IMR-90 (cell line): ENCODE results near the gene TEX14. TPM values are rescaled to one million over a fixed set of nuclear protein-coding genes. Genes with fewer than 3 reads are reported as not detected.

Source experiments
- ATAC-seq: fragments of 200-7000 bp; cut with Tn5 transposase; 2 replicates; pipeline ENCODE4 v1.9.1; 2020; ENCODE audit warnings: low read depth, mild to moderate bottlenecking, moderate library complexity
- BruUV-seq: library from RNA; stranded (reverse); fragments of 400-500 nt; replicated peaks from 2 replicates; lab custom pipeline; 2021; lab: Mats Ljungman, UMichigan
- CTCF ChIA-PET: fragments of 300-600 bp; formaldehyde crosslinking; extraction: SDS; loops from one replicate; lab custom pipeline; 2021; ENCODE audit warnings: antibody characterized with exemption; lab: Yijun Ruan, JAX
- POLR2A ChIA-PET: fragments of 300-600 bp; sonication (Branson Sonifier 250); formaldehyde crosslinking; loops from one replicate; lab custom pipeline; 2022; ENCODE audit warnings: antibody characterized with exemption; ENCODE audit not compliant: unreplicated experiment; lab: Charles Lee
- DNase-seq: peaks from one replicate; pipeline ENCODE4 v3.0.0; 2013
- H2AFZ ChIP-seq: replicated peaks from 2 replicates; pipeline ENCODE3; 2013; ENCODE audit warnings: low read length, mild to moderate bottlenecking; ENCODE audit not compliant: poor library complexity
- H2AK5ac ChIP-seq: 2 replicates; pipeline ENCODE4 v1.6.1; 2013; ENCODE audit warnings: low read depth, low read length, inconsistent platforms
- H2AK9ac ChIP-seq: replicated peaks from 2 replicates; pipeline ENCODE3; 2013; ENCODE audit warnings: mild to moderate bottlenecking, low read depth, low read length, moderate library complexity; ENCODE audit not compliant: poor library complexity
- H2BK120ac ChIP-seq: 2 replicates; pipeline ENCODE4 v1.6.1; 2013; ENCODE audit warnings: low read depth, low read length, inconsistent platforms
- H2BK15ac ChIP-seq: 3 replicates; pipeline ENCODE4 v1.6.1; 2013; ENCODE audit warnings: low read depth, low read length, inconsistent platforms
- H2BK20ac ChIP-seq: 2 replicates; pipeline ENCODE4 v1.6.1; 2013; ENCODE audit warnings: low read depth, mild to moderate bottlenecking, inconsistent platforms, low read length, moderate library complexity
- H2BK5ac ChIP-seq: 2 replicates; pipeline ENCODE4 v1.6.1; 2013; ENCODE audit warnings: mild to moderate bottlenecking, low read depth, low read length, inconsistent platforms; ENCODE audit not compliant: poor library complexity, severe bottlenecking
- H3K14ac ChIP-seq: replicated peaks from 2 replicates; pipeline ENCODE4 v1.6.1; 2013; ENCODE audit warnings: low read depth, low read length, inconsistent platforms
- H3K18ac ChIP-seq: 2 replicates; pipeline ENCODE4 v1.6.1; 2013; ENCODE audit warnings: low read depth, low read length, control low read depth
- H3K23ac ChIP-seq: 2 replicates; pipeline ENCODE4 v1.6.1; 2013; ENCODE audit warnings: low read depth, low read length, inconsistent platforms
- H3K27ac ChIP-seq: 2 replicates; pipeline ENCODE4 v1.5.1; 2013; ENCODE audit warnings: mild to moderate bottlenecking, control low read depth, low read length; ENCODE audit not compliant: insufficient read depth
- H3K27me3 ChIP-seq: 2 replicates; pipeline ENCODE4 v1.6.1; 2013; ENCODE audit warnings: low read length; ENCODE audit not compliant: control insufficient read depth, insufficient read depth
- H3K36me3 ChIP-seq: 2 replicates; pipeline ENCODE4 v1.6.1; 2013; ENCODE audit warnings: low read length, mixed read lengths; ENCODE audit not compliant: control insufficient read depth, insufficient read depth
- H3K4ac ChIP-seq: 2 replicates; pipeline ENCODE4 v1.6.1; 2013; ENCODE audit warnings: low read depth, low read length, inconsistent platforms
- H3K4me1 ChIP-seq: 2 replicates; pipeline ENCODE4 v1.6.1; 2013; ENCODE audit warnings: low read length, mixed read lengths; ENCODE audit not compliant: control insufficient read depth, insufficient read depth
- H3K4me2 ChIP-seq: 2 replicates; pipeline ENCODE4 v1.6.1; 2013; ENCODE audit warnings: low read depth, mild to moderate bottlenecking, control low read depth, low read length, moderate library complexity
- H3K4me3 ChIP-seq: 2 replicates; pipeline ENCODE4 v1.5.1; 2013; ENCODE audit warnings: low read depth, mild to moderate bottlenecking, control low read depth, low read length, moderate library complexity; ENCODE audit not compliant: insufficient read depth
- H3K56ac ChIP-seq: 2 replicates; pipeline ENCODE4 v1.6.1; 2013; ENCODE audit warnings: low read length, inconsistent platforms; ENCODE audit not compliant: insufficient read depth; ENCODE audit errors: extremely low read depth
- H3K79me1 ChIP-seq, 2 experiments: 2 replicates each; pipeline ENCODE4 v1.6.1; 2013; ENCODE audit warnings: low read length in 2 of 2, inconsistent platforms in 1 of 2, low read depth in 1 of 2
- H3K9ac ChIP-seq: 2 replicates; pipeline ENCODE4 v1.6.1; 2013; ENCODE audit warnings: low read depth, low read length, control low read depth
- H3K9me1 ChIP-seq: 2 replicates; pipeline ENCODE4 v1.6.1; 2013; ENCODE audit warnings: low read length, inconsistent platforms; ENCODE audit not compliant: insufficient read depth
- H3K9me3 ChIP-seq: 2 replicates; pipeline ENCODE4 v1.6.1; 2013; ENCODE audit warnings: low read length; ENCODE audit not compliant: control insufficient read depth, insufficient read depth
- H4K20me1 ChIP-seq: 2 replicates; pipeline ENCODE4 v1.6.1; 2013; ENCODE audit warnings: low read length, inconsistent platforms; ENCODE audit not compliant: insufficient read depth
- H4K5ac ChIP-seq: 2 replicates; pipeline ENCODE4 v1.6.1; 2013; ENCODE audit warnings: mild to moderate bottlenecking, low read depth, low read length, control low read depth
- H4K8ac ChIP-seq, 2 experiments: 2 replicates each; pipeline ENCODE4 v1.6.1; 2013; ENCODE audit warnings: low read depth in 2 of 2, low read length in 2 of 2, control low read depth in 1 of 2, inconsistent platforms in 1 of 2
- H4K91ac ChIP-seq: 2 replicates; pipeline ENCODE4 v1.6.1; 2013; ENCODE audit warnings: low read depth, low read length, inconsistent platforms; ENCODE audit not compliant: insufficient read depth
- BHLHE40 ChIP-seq: fragments of 150-350 bp; IDR thresholded peaks from 2 replicates; pipeline ENCODE4 v1.6.1; 2016; ENCODE audit warnings: mild to moderate bottlenecking, low read depth, low read length
- CEBPB ChIP-seq: IDR thresholded peaks from 2 replicates; pipeline ENCODE4 v1.6.1; 2012; ENCODE audit warnings: low read depth, low read length, improper control_type of control experiment
- CTCF ChIP-seq: conservative IDR thresholded peaks from 2 replicates; pipeline ENCODE4 v1.5.1; 2012; ENCODE audit warnings: mild to moderate bottlenecking, low read depth, low read length, improper control_type of control experiment
- FOS ChIP-seq: fragments of 150-350 bp; IDR thresholded peaks from 2 replicates; pipeline ENCODE4 v1.6.1; 2016; ENCODE audit warnings: low read depth, low read length
- MAZ ChIP-seq: IDR thresholded peaks from 2 replicates; pipeline ENCODE4 v1.6.1; 2012; ENCODE audit warnings: low read depth, mild to moderate bottlenecking, low read length, improper control_type of control experiment, moderate library complexity, borderline replicate concordance
- MXI1 ChIP-seq: IDR thresholded peaks from 2 replicates; pipeline ENCODE4 v1.6.1; 2012; ENCODE audit warnings: low read depth, mild to moderate bottlenecking, low read length, moderate library complexity, borderline replicate concordance
- RAD21 ChIP-seq: IDR thresholded peaks from 2 replicates; pipeline ENCODE4 v1.6.1; 2012; ENCODE audit warnings: low read length, improper control_type of control experiment
- RFX5 ChIP-seq: IDR thresholded peaks from 2 replicates; pipeline ENCODE4 v1.8.0; 2012; ENCODE audit warnings: low read depth, mild to moderate bottlenecking, low read length, moderate library complexity
- SMC3 ChIP-seq: fragments of 150-350 bp; IDR thresholded peaks from 2 replicates; pipeline ENCODE4 v1.6.1; 2016; ENCODE audit warnings: low read depth, mild to moderate bottlenecking, antibody characterized with exemption, low read length, moderate library complexity
- WGBS, 2 experiments: methylation state at CpG; one replicate each; pipeline versions ENCODE4 v1.1.5 to v1.1.7; 2013; ENCODE audit warnings: missing lambda C conversion rate in 2 of 2; ENCODE audit not compliant: insufficient read length in 1 of 2; ENCODE audit errors: extremely low coverage in 2 of 2; 5-methylcytosine and 5-hydroxymethylcytosine counted together
- dilution Hi-C: fragments of 300-500 bp; cut with HindIII; formaldehyde crosslinking; loops from one replicate; pipeline ENCODE4 v1.14.3; 2018; ENCODE audit warnings: low sequenced_read_pairs; ENCODE audit not compliant: unreplicated experiment
- in situ Hi-C: fragments of 300-500 bp; cut with MboI; formaldehyde crosslinking; loops from 3 replicates; pipeline ENCODE4 v1.14.3; 2019; ENCODE audit warnings: low sequenced_read_pairs, inconsistent platforms, mixed read lengths
- intact Hi-C: fragments of 100-400 bp; cut with micrococcal nuclease; formaldehyde crosslinking; loops from 2 replicates; pipeline ENCODE4 v1.10.0; 2022
- polyA plus RNA-seq, 3 experiments: library from polyadenylated mRNA; depleted of rRNA; stranded (reverse); fragments of >200 nt; gene quantifications; 2 replicates each; pipeline ENCODE4 v1.2.3, GENCODE V29; 2012; ENCODE audit warnings: low replicate concordance in 1 of 3
- total RNA-seq: library from RNA; depleted of rRNA; stranded (reverse); fragments of >200 nt; gene quantifications from 2 replicates; pipeline ENCODE4 v1.2.3, GENCODE V29; 2012
- TF ChIP-seq, protein P1 (sequence below): fragments of 150-350 bp; IDR thresholded peaks from 2 replicates; pipeline ENCODE4 v1.6.1; 2017; ENCODE audit warnings: mild to moderate bottlenecking, antibody characterized with exemption, low read length, low read depth

The TEX14 gene
- total and polyA plus RNA-seq, 2 of the 4 experiments (the other 2 are of a cell fraction) = not detected

DNA sequence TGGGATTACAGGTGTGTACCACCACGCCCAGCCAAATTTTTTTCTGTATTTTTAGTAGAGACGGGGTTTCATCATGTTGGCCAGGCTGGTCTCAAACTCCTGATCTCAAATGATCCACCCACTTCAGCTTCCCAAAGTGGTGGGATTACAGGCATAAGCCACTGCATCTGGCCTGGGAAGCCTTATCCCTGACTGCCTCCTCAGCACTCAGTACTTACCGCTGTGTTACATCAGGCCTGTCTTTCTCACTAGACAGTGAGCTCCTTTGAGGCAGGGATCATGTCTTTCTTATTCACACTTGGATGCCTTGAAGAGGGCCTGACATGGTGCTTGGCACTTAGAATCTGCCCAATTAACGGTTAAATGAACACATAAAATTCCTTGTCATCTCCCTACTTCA is 121.1 kb downstream of the TEX14 start:
- Histone ChIP-seq H3K4me3 (no peak overlapping the region), H3K4ac (no peak overlapping the region), H3K9ac (no peak overlapping the region), H2AFZ (no peak overlapping the region), H4K8ac (no peak overlapping the region), H3K18ac (no peak overlapping the region), H4K5ac (no peak overlapping the region), H2BK120ac (no peak overlapping the region), H3K27me3 (peaks cover 8% of the 10 kb centered on the region), H2BK5ac (no peak overlapping the region), H4K20me1 (no peaks in the 10 kb centered on the region), H2BK15ac (no peak overlapping the region), H3K9me3 (no peaks in the 10 kb centered on the region), H3K14ac (no peak overlapping the region), H3K56ac (no peak overlapping the region), H4K91ac (no peak overlapping the region), H2AK9ac (no peak overlapping the region), H3K27ac (no peak overlapping the region), H3K79me1 (no peaks in the 10 kb centered on the region), H3K4me2 (no peak overlapping the region), H3K23ac (no peak overlapping the region), H3K9me1 (no peaks in the 10 kb centered on the region), H2AK5ac (no peak overlapping the region), H2BK20ac (no peak overlapping the region), H3K36me3 (no peaks in the 10 kb centered on the region), H3K4me1 (0 out of 2 replicates have a peak, but pooled peaks cover 2% of the 10 kb centered on the region)
- intact Hi-C loops = no loop called here
- CTCF ChIA-PET = no interaction called here
- no peak for TF ChIP-seq MXI1
- TF ChIP-seq, protein P1, sequence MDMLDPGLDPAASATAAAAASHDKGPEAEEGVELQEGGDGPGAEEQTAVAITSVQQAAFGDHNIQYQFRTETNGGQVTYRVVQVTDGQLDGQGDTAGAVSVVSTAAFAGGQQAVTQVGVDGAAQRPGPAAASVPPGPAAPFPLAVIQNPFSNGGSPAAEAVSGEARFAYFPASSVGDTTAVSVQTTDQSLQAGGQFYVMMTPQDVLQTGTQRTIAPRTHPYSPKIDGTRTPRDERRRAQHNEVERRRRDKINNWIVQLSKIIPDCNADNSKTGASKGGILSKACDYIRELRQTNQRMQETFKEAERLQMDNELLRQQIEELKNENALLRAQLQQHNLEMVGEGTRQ = no peak
- TF ChIP-seq FOS = no peak
- TF ChIP-seq CEBPB = no peak
- no peak for TF ChIP-seq BHLHE40
- TF ChIP-seq RFX5 = no peak
- TF ChIP-seq SMC3 = no peak
- no peak for TF ChIP-seq RAD21
- no peak for TF ChIP-seq MAZ
- TF ChIP-seq CTCF = no peak
- POLR2A ChIA-PET = no interaction called here
- no TSS peak for BruUV-seq
- 100% methylated on average over 1 of the region's 4 CpGs; no CpG with 5 or more reads in 1 of the 2 experiments for WGBS, 2 experiments
- in situ Hi-C loops = no loop called here
- ATAC-seq = no peak
- dilution Hi-C loops = no loop called here
- no peak for DNase-seq
